ENCODE measurements around the gene RBM20. TPM values are rescaled to one million over a fixed set of nuclear protein-coding genes. Genes with fewer than 3 reads are reported as not detected.

The RBM20 gene
- total and polyA plus RNA-seq, 2 donors: 1.6 to 3.8 TPM

GRCh38 chr10:110754375-110755105, 110.4 kb downstream of the RBM20 start:
- Histone ChIP-seq H3K9me3 (ENCODE audit: control insufficient read depth in 2 of 2, insufficient read depth in 1 of 2, low read length in 1 of 2) (no peaks in the 10 kb centered on the region), H3K27ac (ENCODE audit: low read depth in 1 of 2, low read length in 1 of 2) (no peak overlapping the region), H3K27me3 (ENCODE audit: control insufficient read depth in 2 of 2, insufficient read depth in 1 of 2, low read length in 1 of 2) (peaks cover 0 to 2% of the 10 kb centered on the region in 2 donors), H3K4me3 (ENCODE audit: low read length in 2 of 2) (no peak overlapping the region), H3K4me1 (ENCODE audit: control insufficient read depth in 2 of 2, insufficient read depth in 2 of 2, low read length in 2 of 2) (peaks cover 0 to 6% of the 10 kb centered on the region in 2 donors), H3K36me3 (ENCODE audit: control insufficient read depth in 2 of 2, insufficient read depth in 2 of 2, low read length in 1 of 2) (no peaks in the 10 kb centered on the region)
- 96% methylated on average over 3 of the region's 3 CpGs for WGBS
- no peak for DNase-seq (ENCODE audit: low read depth in 6 of 9, low spot score in 9 of 9)

GRCh38 chr10:110755781-110756180, 111.6 kb downstream of the RBM20 start:
- Histone ChIP-seq H3K27ac (ENCODE audit: low read depth in 1 of 2, low read length in 1 of 2) (no peak overlapping the region), H3K36me3 (ENCODE audit: control insufficient read depth in 2 of 2, insufficient read depth in 2 of 2, low read length in 1 of 2) (no peaks in the 10 kb centered on the region), H3K4me3 (ENCODE audit: low read length in 2 of 2) (no peak overlapping the region), H3K27me3 (ENCODE audit: control insufficient read depth in 2 of 2, insufficient read depth in 1 of 2, low read length in 1 of 2) (peaks cover 0 to 2% of the 10 kb centered on the region in 2 donors), H3K9me3 (ENCODE audit: control insufficient read depth in 2 of 2, insufficient read depth in 1 of 2, low read length in 1 of 2) (no peaks in the 10 kb centered on the region), H3K4me1 (ENCODE audit: control insufficient read depth in 2 of 2, insufficient read depth in 2 of 2, low read length in 2 of 2) (peaks cover 0 to 3% of the 10 kb centered on the region in 2 donors)
- WGBS: 81% methylated on average over 6 of the region's 6 CpGs
- no peak for DNase-seq (ENCODE audit: low read depth in 6 of 9, low spot score in 9 of 9)

GRCh38 chr10:110756876-110757275, 112.7 kb downstream of the RBM20 start:
- no peak for DNase-seq (ENCODE audit: low read depth in 6 of 9, low spot score in 9 of 9)
- H3K36me3 ChIP-seq (ENCODE audit: control insufficient read depth in 2 of 2, insufficient read depth in 2 of 2, low read length in 1 of 2): no peaks in the 10 kb centered on the region
- no peak overlapping the region for H3K4me3 ChIP-seq (ENCODE audit: low read length in 2 of 2)
- H3K27ac ChIP-seq (ENCODE audit: low read depth in 1 of 2, low read length in 1 of 2): no peak overlapping the region
- peaks cover 0 to 2% of the 10 kb centered on the region in 2 donors for H3K4me1 ChIP-seq (ENCODE audit: control insufficient read depth in 2 of 2, insufficient read depth in 2 of 2, low read length in 2 of 2)
- H3K9me3 ChIP-seq (ENCODE audit: control insufficient read depth in 2 of 2, insufficient read depth in 1 of 2, low read length in 1 of 2): no peaks in the 10 kb centered on the region
- H3K27me3 ChIP-seq (ENCODE audit: control insufficient read depth in 2 of 2, insufficient read depth in 1 of 2, low read length in 1 of 2): peaks cover 0 to 2% of the 10 kb centered on the region in 2 donors

GRCh38 chr10:110757586-110757985, 113.5 kb downstream of the RBM20 start:
- H3K4me3 ChIP-seq (ENCODE audit: low read length in 2 of 2): no peak overlapping the region
- 94% methylated on average over 1 of the region's 1 CpG for WGBS
- H3K9me3 ChIP-seq (ENCODE audit: control insufficient read depth in 2 of 2, insufficient read depth in 1 of 2, low read length in 1 of 2): no peaks in the 10 kb centered on the region
- H3K36me3 ChIP-seq (ENCODE audit: control insufficient read depth in 2 of 2, insufficient read depth in 2 of 2, low read length in 1 of 2): no peaks in the 10 kb centered on the region
- peaks cover 0 to 2% of the 10 kb centered on the region in 2 donors for H3K27me3 ChIP-seq (ENCODE audit: control insufficient read depth in 2 of 2, insufficient read depth in 1 of 2, low read length in 1 of 2)
- no peak overlapping the region for H3K27ac ChIP-seq (ENCODE audit: low read depth in 1 of 2, low read length in 1 of 2)
- H3K4me1 ChIP-seq (ENCODE audit: control insufficient read depth in 2 of 2, insufficient read depth in 2 of 2, low read length in 2 of 2): no peaks in the 10 kb centered on the region
- no peak for DNase-seq (ENCODE audit: low read depth in 6 of 9, low spot score in 9 of 9)

GRCh38 chr10:110758128-110758765, 114.1 kb downstream of the RBM20 start:
- Histone ChIP-seq H3K4me1 (ENCODE audit: control insufficient read depth in 2 of 2, insufficient read depth in 2 of 2, low read length in 2 of 2) (no peaks in the 10 kb centered on the region), H3K27ac (ENCODE audit: low read depth in 1 of 2, low read length in 1 of 2) (no peak overlapping the region), H3K27me3 (ENCODE audit: control insufficient read depth in 2 of 2, insufficient read depth in 1 of 2, low read length in 1 of 2) (peaks cover 0 to 2% of the 10 kb centered on the region in 2 donors), H3K36me3 (ENCODE audit: control insufficient read depth in 2 of 2, insufficient read depth in 2 of 2, low read length in 1 of 2) (no peaks in the 10 kb centered on the region), H3K9me3 (ENCODE audit: control insufficient read depth in 2 of 2, insufficient read depth in 1 of 2, low read length in 1 of 2) (no peaks in the 10 kb centered on the region), H3K4me3 (ENCODE audit: low read length in 2 of 2) (no peak overlapping the region)
- WGBS: 98% methylated on average over 8 of the region's 8 CpGs
- no peak for DNase-seq (ENCODE audit: low read depth in 6 of 9, low spot score in 9 of 9)

GRCh38 chr10:110758898-110759297, 114.8 kb downstream of the RBM20 start:
- WGBS: 92% methylated on average over 4 of the region's 4 CpGs

GRCh38 chr10:110759523-110759922, 115.4 kb downstream of the RBM20 start:
- Histone ChIP-seq H3K27me3 (ENCODE audit: control insufficient read depth in 2 of 2, insufficient read depth in 1 of 2, low read length in 1 of 2) (peaks cover 0 to 2% of the 10 kb centered on the region in 2 donors), H3K9me3 (ENCODE audit: control insufficient read depth in 2 of 2, insufficient read depth in 1 of 2, low read length in 1 of 2) (no peaks in the 10 kb centered on the region), H3K4me1 (ENCODE audit: control insufficient read depth in 2 of 2, insufficient read depth in 2 of 2, low read length in 2 of 2) (no peaks in the 10 kb centered on the region), H3K27ac (ENCODE audit: low read depth in 1 of 2, low read length in 1 of 2) (no peak overlapping the region), H3K36me3 (ENCODE audit: control insufficient read depth in 2 of 2, insufficient read depth in 2 of 2, low read length in 1 of 2) (no peaks in the 10 kb centered on the region), H3K4me3 (ENCODE audit: low read length in 2 of 2) (no peak overlapping the region)
- 97% methylated on average over 4 of the region's 4 CpGs for WGBS
- DNase-seq (ENCODE audit: low read depth in 6 of 9, low spot score in 9 of 9): no peak

More at GRCh38 chr10:110758898-110759297, 114.8 kb downstream of the RBM20 start:
- Histone ChIP-seq H3K9me3 (ENCODE audit: control insufficient read depth in 2 of 2, insufficient read depth in 1 of 2, low read length in 1 of 2) (no peaks in the 10 kb centered on the region), H3K4me3 (ENCODE audit: low read length in 2 of 2) (no peak overlapping the region), H3K4me1 (ENCODE audit: control insufficient read depth in 2 of 2, insufficient read depth in 2 of 2, low read length in 2 of 2) (no peaks in the 10 kb centered on the region), H3K27ac (ENCODE audit: low read depth in 1 of 2, low read length in 1 of 2) (no peak overlapping the region), H3K36me3 (ENCODE audit: control insufficient read depth in 2 of 2, insufficient read depth in 2 of 2, low read length in 1 of 2) (no peaks in the 10 kb centered on the region), H3K27me3 (ENCODE audit: control insufficient read depth in 2 of 2, insufficient read depth in 1 of 2, low read length in 1 of 2) (peaks cover 0 to 2% of the 10 kb centered on the region in 2 donors)
- DNase-seq (ENCODE audit: low read depth in 6 of 9, low spot score in 9 of 9): no peak

GRCh38 chr10:110762109-110762848, 118.1 kb downstream of the RBM20 start:
- no peak overlapping the region for H3K27ac ChIP-seq (ENCODE audit: low read depth in 1 of 2, low read length in 1 of 2)
- WGBS: 93% methylated on average over 8 of the region's 8 CpGs

GRCh38 chr10:110762849-110763211, 118.7 kb downstream of the RBM20 start:
- 98% methylated on average over 5 of the region's 5 CpGs for WGBS
- H3K36me3 ChIP-seq (ENCODE audit: control insufficient read depth in 2 of 2, insufficient read depth in 2 of 2, low read length in 1 of 2): no peaks in the 10 kb centered on the region
- no peaks in the 10 kb centered on the region for H3K9me3 ChIP-seq (ENCODE audit: control insufficient read depth in 2 of 2, insufficient read depth in 1 of 2, low read length in 1 of 2)
- DNase-seq (ENCODE audit: low read depth in 6 of 9, low spot score in 9 of 9): no peak
- H3K4me3 ChIP-seq (ENCODE audit: low read length in 2 of 2): no peak overlapping the region
- H3K27ac ChIP-seq (ENCODE audit: low read depth in 1 of 2, low read length in 1 of 2): no peak overlapping the region
- H3K27me3 ChIP-seq (ENCODE audit: control insufficient read depth in 2 of 2, insufficient read depth in 1 of 2, low read length in 1 of 2): peaks cover 0 to 2% of the 10 kb centered on the region in 2 donors
- no peaks in the 10 kb centered on the region for H3K4me1 ChIP-seq (ENCODE audit: control insufficient read depth in 2 of 2, insufficient read depth in 2 of 2, low read length in 2 of 2)

More at GRCh38 chr10:110762109-110762848, 118.1 kb downstream of the RBM20 start:
- no peaks in the 10 kb centered on the region for H3K4me1 ChIP-seq (ENCODE audit: control insufficient read depth in 2 of 2, insufficient read depth in 2 of 2, low read length in 2 of 2)
- no peaks in the 10 kb centered on the region for H3K9me3 ChIP-seq (ENCODE audit: control insufficient read depth in 2 of 2, insufficient read depth in 1 of 2, low read length in 1 of 2)
- H3K4me3 ChIP-seq (ENCODE audit: low read length in 2 of 2): no peak overlapping the region
- no peak for DNase-seq (ENCODE audit: low read depth in 6 of 9, low spot score in 9 of 9)
- H3K27me3 ChIP-seq (ENCODE audit: control insufficient read depth in 2 of 2, insufficient read depth in 1 of 2, low read length in 1 of 2): peaks cover 0 to 2% of the 10 kb centered on the region in 2 donors
- no peaks in the 10 kb centered on the region for H3K36me3 ChIP-seq (ENCODE audit: control insufficient read depth in 2 of 2, insufficient read depth in 2 of 2, low read length in 1 of 2)

Data from thymus (tissue), 11 donors.